IPS-20b (cell line): ENCODE data around the gene CSNK2A1.

Source experiments
- H3K27ac ChIP-seq: one replicate; pipeline ENCODE4 v1.5.1; 2013; ENCODE audit warnings: low read length
- H3K27me3 ChIP-seq: 2 replicates; pipeline ENCODE4 v1.6.1; 2013; ENCODE audit warnings: mild to moderate bottlenecking, low read length, inconsistent platforms; ENCODE audit not compliant: insufficient read depth
- H3K36me3 ChIP-seq: 2 replicates; pipeline ENCODE4 v1.6.1; 2013; ENCODE audit warnings: low read depth, mild to moderate bottlenecking, inconsistent platforms, low read length, moderate library complexity; ENCODE audit not compliant: insufficient read depth
- H3K4me1 ChIP-seq: 2 replicates; pipeline ENCODE4 v1.6.1; 2013; ENCODE audit warnings: mild to moderate bottlenecking, control low read depth, inconsistent platforms, low read length, moderate library complexity; ENCODE audit not compliant: insufficient read depth
- H3K4me3 ChIP-seq: 2 replicates; pipeline ENCODE4 v1.5.1; 2013; ENCODE audit warnings: mild to moderate bottlenecking, low read length, inconsistent platforms
- H3K9ac ChIP-seq: 2 replicates; pipeline ENCODE4 v1.6.1; 2013; ENCODE audit warnings: low read depth, mild to moderate bottlenecking, inconsistent platforms, low read length, moderate library complexity
- H3K9me3 ChIP-seq: 2 replicates; pipeline ENCODE4 v1.6.1; 2013; ENCODE audit warnings: mild to moderate bottlenecking, low read depth, low read length, inconsistent platforms; ENCODE audit not compliant: insufficient read depth

The CSNK2A1 gene

GRCh38 chr20:575230-575629 is 31.6 kb upstream of the CSNK2A1 start:
- no peak overlapping the region for H3K27ac ChIP-seq
- H3K9ac ChIP-seq, result no peak overlapping the region
- no peak overlapping the region; the same call in 1 of the 2 replicates for H3K4me3 ChIP-seq
- H3K36me3 ChIP-seq, result no peaks in the 10 kb centered on the region
- peaks cover 25% of the 10 kb centered on the region for H3K4me1 ChIP-seq
- H3K27me3 ChIP-seq, result peaks cover 22% of the 10 kb centered on the region
- no peaks in the 10 kb centered on the region for H3K9me3 ChIP-seq

- Histone ChIP-seq H3K4me1 (peaks cover 25% of the 10 kb centered on the region), H3K36me3 (no peaks in the 10 kb centered on the region), H3K4me3 (peak overlapping the region; percentile 31; the same call in 1 of the 2 replicates), H3K27ac (no peak overlapping the region), H3K27me3 (peaks cover 22% of the 10 kb centered on the region), H3K9me3 (no peaks in the 10 kb centered on the region), H3K9ac (peak overlapping the region; percentile 45; the same call in 1 of the 2 replicates)
These were observed 30.8 kb upstream of the CSNK2A1 start for GRCh38 chr20:574297-574942.

GRCh38 chr20:573414-574296 is 30.1 kb upstream of the CSNK2A1 start:
- peak overlapping the region; percentile 31; the same call in 1 of the 2 replicates for H3K4me3 ChIP-seq
- no peak overlapping the region for H3K27ac ChIP-seq
- peaks cover 27% of the 10 kb centered on the region for H3K4me1 ChIP-seq
- H3K27me3 ChIP-seq, result peaks cover 22% of the 10 kb centered on the region
- no peaks in the 10 kb centered on the region for H3K9me3 ChIP-seq
- H3K9ac ChIP-seq, result peak overlapping the region; percentile 45; the same call in 1 of the 2 replicates
- H3K36me3 ChIP-seq, result no peaks in the 10 kb centered on the region

- Histone ChIP-seq H3K4me3 (no peak overlapping the region), H3K36me3 (no peaks in the 10 kb centered on the region), H3K27ac (no peak overlapping the region), H3K27me3 (peaks cover 22% of the 10 kb centered on the region), H3K4me1 (peaks cover 31% of the 10 kb centered on the region), H3K9ac (no peak overlapping the region), H3K9me3 (no peaks in the 10 kb centered on the region)
These were observed 29.1 kb upstream of the CSNK2A1 start for GRCh38 chr20:572727-573126.

- H3K9ac ChIP-seq, result no peak overlapping the region
These were observed 28.3 kb upstream of the CSNK2A1 start for GRCh38 chr20:571754-572441.

GRCh38 chr20:568673-569415 is 25.3 kb upstream of the CSNK2A1 start:
- Histone ChIP-seq H3K4me1 (peaks cover 17% of the 10 kb centered on the region), H3K9me3 (no peaks in the 10 kb centered on the region), H3K27me3 (peaks cover 20% of the 10 kb centered on the region), H3K4me3 (no peak overlapping the region), H3K36me3 (no peaks in the 10 kb centered on the region), H3K27ac (no peak overlapping the region), H3K9ac (no peak overlapping the region)

More at GRCh38 chr20:571754-572441, 28.3 kb upstream of the CSNK2A1 start:
- Histone ChIP-seq H3K4me3 (no peak overlapping the region), H3K4me1 (peaks cover 31% of the 10 kb centered on the region), H3K9me3 (no peaks in the 10 kb centered on the region), H3K36me3 (no peaks in the 10 kb centered on the region), H3K27me3 (peaks cover 22% of the 10 kb centered on the region), H3K27ac (no peak overlapping the region)

GRCh38 chr20:568097-568652 is 24.6 kb upstream of the CSNK2A1 start:
- Histone ChIP-seq H3K27me3 (peaks cover 13% of the 10 kb centered on the region), H3K36me3 (no peaks in the 10 kb centered on the region), H3K4me3 (no peak overlapping the region), H3K27ac (no peak overlapping the region), H3K9ac (no peak overlapping the region), H3K9me3 (no peaks in the 10 kb centered on the region), H3K4me1 (peaks cover 11% of the 10 kb centered on the region; the same call in 1 of the 2 replicates)

- H3K36me3 ChIP-seq, result no peaks in the 10 kb centered on the region
- no peak overlapping the region for H3K4me3 ChIP-seq
- H3K27me3 ChIP-seq, result no peaks in the 10 kb centered on the region
- no peaks in the 10 kb centered on the region for H3K9me3 ChIP-seq
- peaks cover 6% of the 10 kb centered on the region; the same call in 1 of the 2 replicates for H3K4me1 ChIP-seq
- no peak overlapping the region for H3K9ac ChIP-seq
- no peak overlapping the region for H3K27ac ChIP-seq
These were observed 20.6 kb upstream of the CSNK2A1 start for GRCh38 chr20:564192-564591.

GRCh38 chr20:563187-563586 is 19.6 kb upstream of the CSNK2A1 start:
- Histone ChIP-seq H3K4me1 (no peaks in the 10 kb centered on the region; the same call in 1 of the 2 replicates), H3K9ac (no peak overlapping the region), H3K27me3 (no peaks in the 10 kb centered on the region), H3K36me3 (no peaks in the 10 kb centered on the region), H3K9me3 (no peaks in the 10 kb centered on the region), H3K27ac (no peak overlapping the region), H3K4me3 (no peak overlapping the region)

GRCh38 chr20:562232-562897 is 18.8 kb upstream of the CSNK2A1 start:
- Histone ChIP-seq H3K4me1 (no peaks in the 10 kb centered on the region), H3K36me3 (no peaks in the 10 kb centered on the region), H3K27me3 (no peaks in the 10 kb centered on the region), H3K9me3 (no peaks in the 10 kb centered on the region), H3K4me3 (no peak overlapping the region), H3K9ac (no peak overlapping the region), H3K27ac (no peak overlapping the region)
